Peyer's patch (tissue), 4 donors: ENCODE measurements around the gene TSPAN17.

Experiments
- POLR2A ChIP-seq, 2 donors: fragments of 450-650 bp; IDR thresholded peaks; one replicate each; pipeline ENCODE4 v1.5.1; 2017; ENCODE audit warnings: antibody characterized with exemption in 2 of 2, mild to moderate bottlenecking in 2 of 2, moderate library complexity in 2 of 2
- TF ChIP-seq, protein P1 (sequence below), 6 experiments: fragments of 450-650 bp in 4 of 6; fragments of 200-600 bp in 2 of 6; sonication (generic) in 1 of 6; IDR thresholded peaks; one replicate each; pipeline ENCODE4 v1.5.1; 2017 to 2019; ENCODE audit warnings: antibody characterized with exemption in 6 of 6, mild to moderate bottlenecking in 3 of 6, moderate library complexity in 1 of 6

- TF ChIP-seq, protein P1, sequence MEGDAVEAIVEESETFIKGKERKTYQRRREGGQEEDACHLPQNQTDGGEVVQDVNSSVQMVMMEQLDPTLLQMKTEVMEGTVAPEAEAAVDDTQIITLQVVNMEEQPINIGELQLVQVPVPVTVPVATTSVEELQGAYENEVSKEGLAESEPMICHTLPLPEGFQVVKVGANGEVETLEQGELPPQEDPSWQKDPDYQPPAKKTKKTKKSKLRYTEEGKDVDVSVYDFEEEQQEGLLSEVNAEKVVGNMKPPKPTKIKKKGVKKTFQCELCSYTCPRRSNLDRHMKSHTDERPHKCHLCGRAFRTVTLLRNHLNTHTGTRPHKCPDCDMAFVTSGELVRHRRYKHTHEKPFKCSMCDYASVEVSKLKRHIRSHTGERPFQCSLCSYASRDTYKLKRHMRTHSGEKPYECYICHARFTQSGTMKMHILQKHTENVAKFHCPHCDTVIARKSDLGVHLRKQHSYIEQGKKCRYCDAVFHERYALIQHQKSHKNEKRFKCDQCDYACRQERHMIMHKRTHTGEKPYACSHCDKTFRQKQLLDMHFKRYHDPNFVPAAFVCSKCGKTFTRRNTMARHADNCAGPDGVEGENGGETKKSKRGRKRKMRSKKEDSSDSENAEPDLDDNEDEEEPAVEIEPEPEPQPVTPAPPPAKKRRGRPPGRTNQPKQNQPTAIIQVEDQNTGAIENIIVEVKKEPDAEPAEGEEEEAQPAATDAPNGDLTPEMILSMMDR (IDR thresholded peaks at IDR 0.05): no peak
- no peak for TF ChIP-seq POLR2A (IDR thresholded peaks at IDR 0.05)
These were observed 27.5 kb upstream of the TSPAN17 start for GRCh38 chr5:176619569-176620332.
